SK-N-SH (cell line): ENCODE data around the gene CDKAL1. TPM values are rescaled to one million over a fixed set of nuclear protein-coding genes. Genes with fewer than 3 reads are reported as not detected.
"Not testable (repeated sequence)": the region's sequence is repeated elsewhere in the genome, so short reads cannot be mapped to it uniquely, and the experiment has no call there.

Source experiments
- CTCF ChIA-PET: fragments of 300-600, 350-600 bp; formaldehyde crosslinking; extraction: SDS; loops from one replicate; lab custom pipeline; 2021; lab: Yijun Ruan, JAX
- POLR2A ChIA-PET: fragments of 350-600 bp; sonication (Branson Sonifier 250); formaldehyde crosslinking; extraction: SDS; loops from one replicate; lab custom pipeline; 2020; ENCODE audit warnings: antibody characterized with exemption, inconsistent platforms; lab: Yijun Ruan, JAX
- DNase-seq: peaks from one replicate; pipeline ENCODE4 v3.0.0; 2012
- H2AFZ ChIP-seq: fragments of 200-600 bp; sonication (generic); 2 replicates; pipeline ENCODE4 v1.8.1; 2016; ENCODE audit warnings: antibody characterized with exemption, mild to moderate bottlenecking, low read depth
- H3F3A ChIP-seq: fragments of 200-600 bp; sonication (generic); replicated peaks from 2 replicates; pipeline ENCODE3; 2016; ENCODE audit warnings: antibody characterized with exemption, mild to moderate bottlenecking; ENCODE audit not compliant: insufficient read depth
- H3K27ac ChIP-seq, 2 experiments: fragments of 200-500 bp in 1 of 2; fragments of 200-600 bp in 1 of 2; sonication (Bioruptor generic) in 1 of 2; sonication (generic), shearing (Covaris generic) in 1 of 2; 2 replicates each; pipeline versions ENCODE4 v1.5.1 to v1.6.1; 2014 to 2016; ENCODE audit warnings: low read depth in 2 of 2, inconsistent platforms in 1 of 2, low read length in 1 of 2, mild to moderate bottlenecking in 1 of 2, mixed read lengths in 1 of 2
- H3K27me3 ChIP-seq: fragments of 200-600 bp; sonication (generic), shearing (Covaris generic); 2 replicates; pipeline ENCODE4 v1.6.1; 2016; ENCODE audit warnings: mixed run types; ENCODE audit not compliant: insufficient read depth
- H3K36me3 ChIP-seq, 2 experiments: fragments of 200-500 bp in 1 of 2; fragments of 200-600 bp in 1 of 2; sonication (Bioruptor generic) in 1 of 2; sonication (generic) in 1 of 2; replicated peaks in 1 of 2; 2 replicates each; pipeline versions ENCODE3 to v1.5.1; 2014 to 2016; ENCODE audit warnings: low read length in 1 of 2, mild to moderate bottlenecking in 1 of 2; ENCODE audit not compliant: insufficient read depth in 2 of 2, control insufficient read depth in 1 of 2
- H3K4me1 ChIP-seq, 2 experiments: fragments of 200-500 bp in 1 of 2; fragments of 200-600 bp in 1 of 2; sonication (Bioruptor generic) in 1 of 2; sonication (generic), shearing (Covaris generic) in 1 of 2; 2 replicates each; pipeline versions ENCODE4 v1.5.1 to v1.6.1; 2014 to 2016; ENCODE audit warnings: low read depth in 1 of 2, low read length in 1 of 2, mixed run types in 1 of 2; ENCODE audit not compliant: insufficient read depth in 2 of 2, control insufficient read depth in 1 of 2
- H3K4me2 ChIP-seq: fragments of 200-600 bp; sonication (generic), shearing (Covaris generic); 2 replicates; pipeline ENCODE4 v1.6.1; 2017; ENCODE audit warnings: mixed run types
- H3K4me3 ChIP-seq, 2 experiments: fragments of 200-500 bp in 1 of 2; fragments of 200-600 bp in 1 of 2; sonication (Bioruptor generic) in 1 of 2; sonication (generic), shearing (Covaris generic) in 1 of 2; 2 replicates each; pipeline versions ENCODE4 v1.5.1 to v1.8.1; 2014 to 2016; ENCODE audit warnings: low read depth in 2 of 2, inconsistent platforms in 1 of 2, low read length in 1 of 2, mild to moderate bottlenecking in 1 of 2, mixed read lengths in 1 of 2, moderate library complexity in 1 of 2
- H3K79me2 ChIP-seq: fragments of 200-600 bp; sonication (generic); 2 replicates; pipeline ENCODE4 v1.8.1; 2017; ENCODE audit warnings: mild to moderate bottlenecking; ENCODE audit not compliant: insufficient read depth
- H3K9ac ChIP-seq: fragments of 200-600 bp; sonication (generic); 2 replicates; pipeline ENCODE4 v1.6.1; 2017; ENCODE audit warnings: mixed run types
- H3K9me2 ChIP-seq: fragments of 200-600 bp; sonication (generic); 2 replicates; pipeline ENCODE4 v1.6.1; 2017; ENCODE audit warnings: mixed run types
- H3K9me3 ChIP-seq: fragments of 200-600 bp; sonication (generic); 2 replicates; pipeline ENCODE4 v1.6.1; 2017; ENCODE audit warnings: mixed run types, mild to moderate bottlenecking, moderate library complexity
- H4K20me1 ChIP-seq: fragments of 200-600 bp; sonication (generic); 2 replicates; pipeline ENCODE4 v1.6.1; 2017; ENCODE audit warnings: mild to moderate bottlenecking, mixed run types; ENCODE audit not compliant: insufficient read depth
- CHD2 ChIP-seq: fragments of 150-350 bp; IDR thresholded peaks from 2 replicates; pipeline ENCODE4 v1.6.1; 2018; ENCODE audit warnings: low read length; ENCODE audit not compliant: partially characterized antibody
- ELF1 ChIP-seq: IDR thresholded peaks from 2 replicates; pipeline ENCODE4 v1.4.0; 2012
- EZH2phosphoT487 ChIP-seq: fragments of 200-600 bp; sonication (generic); IDR thresholded peaks from 2 replicates; pipeline ENCODE4 v1.6.1; 2017; ENCODE audit warnings: low read depth, mixed run types, mild to moderate bottlenecking, antibody characterized with exemption, moderate library complexity, borderline replicate concordance
- FOSL2 ChIP-seq: IDR thresholded peaks from 2 replicates; pipeline ENCODE4 v1.4.0; 2012; ENCODE audit warnings: low read depth, mild to moderate bottlenecking, moderate library complexity, borderline replicate concordance
- FOXM1 ChIP-seq: IDR thresholded peaks from 2 replicates; pipeline ENCODE4 v1.4.0; 2012; ENCODE audit warnings: low read depth, mild to moderate bottlenecking
- GABPA ChIP-seq: IDR thresholded peaks from 2 replicates; pipeline ENCODE4 v1.4.0; 2012; ENCODE audit warnings: low read depth, mild to moderate bottlenecking
- GATA2 ChIP-seq: sonication (generic); formaldehyde crosslinking; IDR thresholded peaks from 2 replicates; pipeline ENCODE4 v1.5.0; 2020; ENCODE audit warnings: mild to moderate bottlenecking, missing genetic modification reagents
- IRF3 ChIP-seq: fragments of 150-350 bp; IDR thresholded peaks from 2 replicates; pipeline ENCODE4 v1.6.1; 2016; ENCODE audit warnings: mild to moderate bottlenecking, low read depth, low read length
- MEF2A ChIP-seq: IDR thresholded peaks from 2 replicates; pipeline ENCODE4 v1.4.0; 2012; ENCODE audit warnings: low read depth, borderline replicate concordance
- MXI1 ChIP-seq: IDR thresholded peaks from 2 replicates; pipeline ENCODE4 v1.6.1; 2012; ENCODE audit warnings: mild to moderate bottlenecking, low read depth, low read length, improper control_type of control experiment
- NFIC ChIP-seq: IDR thresholded peaks from 2 replicates; pipeline ENCODE4 v1.4.0; 2012; ENCODE audit warnings: borderline replicate concordance
- NRF1 ChIP-seq: IDR thresholded peaks from 2 replicates; pipeline ENCODE4 v1.6.1; 2012; ENCODE audit warnings: low read depth, mild to moderate bottlenecking, low read length
- RCOR1 ChIP-seq: fragments of 150-350 bp; IDR thresholded peaks from 2 replicates; pipeline ENCODE4 v1.6.1; 2017; ENCODE audit warnings: antibody characterized with exemption, low read length
- REST ChIP-seq: IDR thresholded peaks from 2 replicates; pipeline ENCODE4 v1.6.1; 2012; ENCODE audit warnings: mild to moderate bottlenecking, low read depth, low read length, moderate library complexity
- SIN3A ChIP-seq: IDR thresholded peaks from 2 replicates; pipeline ENCODE4 v1.6.1; 2012; ENCODE audit warnings: low read depth, mild to moderate bottlenecking, low read length, moderate library complexity, borderline replicate concordance
- SMC3 ChIP-seq: IDR thresholded peaks from 2 replicates; pipeline ENCODE4 v1.6.1; 2012; ENCODE audit warnings: low read depth, low read length, improper control_type of control experiment
- TAF1 ChIP-seq: IDR thresholded peaks from 2 replicates; pipeline ENCODE4 v1.6.1; 2012; ENCODE audit warnings: low read depth, mild to moderate bottlenecking, low read length, moderate library complexity, borderline replicate concordance
- TCF12 ChIP-seq: IDR thresholded peaks from 2 replicates; pipeline ENCODE4 v1.4.0; 2012
- USF1 ChIP-seq: IDR thresholded peaks from 2 replicates; pipeline ENCODE4 v1.4.0; 2012; ENCODE audit warnings: low read depth, borderline replicate concordance
- YY1 ChIP-seq: IDR thresholded peaks from 2 replicates; pipeline ENCODE4 v1.4.0; 2012; ENCODE audit warnings: low read depth, mild to moderate bottlenecking
- ZBTB33 ChIP-seq: IDR thresholded peaks from 2 replicates; pipeline ENCODE4 v1.4.0; 2012; ENCODE audit warnings: low read depth, borderline replicate concordance
- WGBS: methylation state at CpG from one replicate; pipeline ENCODE4 v1.1.6; 2017; ENCODE audit warnings: low lambda C conversion rate; 5-methylcytosine and 5-hydroxymethylcytosine counted together
- polyA plus RNA-seq, 3 experiments: library from polyadenylated mRNA; depleted of rRNA; stranded (reverse); fragments of >200 nt; gene quantifications; 2 replicates each; pipeline ENCODE4 v1.2.3, GENCODE V29; 2012

The CDKAL1 gene
- polyA plus RNA-seq, 1 of the 3 experiments (the other 2 are of a cell fraction) = 2.6 TPM

GRCh38 chr6:21087188-21087587 lies 552.9 kb downstream of the CDKAL1 start (continued):
- TF ChIP-seq IRF3 (no peak), TAF1 (no peak), ZBTB33 (no peak), NRF1 (no peak), TCF12 (no peak)

- Histone ChIP-seq H3K27me3 (no peaks in the 10 kb centered on the region), H3K9me2 (no peaks in the 10 kb centered on the region), H3K4me2 (no peak overlapping the region), H2AFZ (no peak overlapping the region), H4K20me1 (no peaks in the 10 kb centered on the region), H3F3A (no peaks in the 10 kb centered on the region), H3K79me2 (no peaks in the 10 kb centered on the region), H3K9ac (no peak overlapping the region), H3K4me3 (no peak overlapping the region), H3K36me3 (no peaks in the 10 kb centered on the region), H3K4me1 (no peaks in the 10 kb centered on the region; a peak in 1 of 4 replicates), H3K9me3 (no peaks in the 10 kb centered on the region), H3K27ac (no peak overlapping the region)
- TF ChIP-seq ELF1 (no peak), RCOR1 (no peak), GABPA (no peak), SIN3A (no peak), FOSL2 (no peak), MEF2A (no peak), NRF1 (no peak), CHD2 (no peak), FOXM1 (no peak), NFIC (no peak), REST (no peak), EZH2phosphoT487 (no peak), YY1 (no peak), MXI1 (no peak), USF1 (no peak), SMC3 (no peak), GATA2 (no peak)
- ChIA-PET POLR2A (no interaction called here), CTCF (interaction anchor here (0.7 kb wide), 1 partner anchor 301 kb away, joined by 4 read pairs; no protein-coding TSS in a partner anchor)
- 100% methylated on average over 2 of the region's 2 CpGs for WGBS
- DNase-seq = no peak
Measured at GRCh38 chr6:21091411-21091810, 557.2 kb downstream of the CDKAL1 start.

GRCh38 chr6:21092231-21092772 lies 558.0 kb downstream of the CDKAL1 start:
- CTCF ChIA-PET, H3K9ac ChIP-seq, H3K4me2 ChIP-seq, H3K4me1 ChIP-seq, H2AFZ ChIP-seq, H3K27ac ChIP-seq, DNase-seq, H3K9me3 ChIP-seq, H4K20me1 ChIP-seq, H3F3A ChIP-seq, H3K36me3 ChIP-seq, H3K79me2 ChIP-seq, H3K27me3 ChIP-seq, H3K4me3 ChIP-seq, H3K9me2 ChIP-seq, POLR2A ChIA-PET: not testable (repeated sequence)
- WGBS = 90% methylated on average over 6 of the region's 6 CpGs
